GM18870 (cell line): ENCODE data around the gene AGPAT1.
"Not testable (repeated sequence)": the region's sequence is repeated elsewhere in the genome, so short reads cannot be mapped to it uniquely, and the experiment has no call there.

Experiments used
- ATAC-seq: cut with Tn5 transposase; IDR thresholded peaks from one replicate; pipeline ENCODE4 v1.9.1; 2021; ENCODE audit warnings: moderate library complexity; ENCODE audit not compliant: unreplicated experiment

The AGPAT1 gene

DNA sequence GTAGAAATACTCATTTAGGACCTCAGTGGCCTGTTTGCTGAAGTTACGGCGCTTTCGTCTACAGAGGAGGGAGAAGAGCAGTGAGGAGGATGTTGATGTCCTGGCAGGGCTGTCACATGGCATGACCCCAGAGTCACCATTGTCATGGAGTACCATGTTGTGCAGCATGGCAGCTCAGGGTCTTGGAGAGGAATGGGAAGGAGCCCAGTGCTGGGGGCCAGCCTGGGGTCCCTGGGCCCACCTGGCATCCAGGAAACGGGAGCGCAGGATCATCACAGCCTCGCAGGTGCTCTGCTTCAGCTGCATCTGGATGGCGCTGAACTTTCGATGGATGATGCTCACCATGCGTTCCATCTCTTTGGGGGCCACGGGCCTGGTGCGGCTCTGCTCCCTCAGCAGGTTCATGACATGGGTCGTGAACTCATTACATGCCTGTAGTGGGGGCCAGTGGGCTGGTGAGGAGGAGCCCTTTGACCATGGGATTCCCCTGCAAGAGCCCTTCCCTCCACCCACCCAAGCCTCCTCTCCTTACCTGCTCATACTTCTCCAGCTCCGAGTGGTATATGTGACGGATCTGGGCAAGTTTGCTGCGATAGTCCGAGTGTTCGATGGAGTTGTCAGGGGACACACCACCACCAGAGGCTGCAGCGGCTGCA is 12.0 kb upstream of the AGPAT1 start:
- not testable (repeated sequence) for ATAC-seq

DNA sequence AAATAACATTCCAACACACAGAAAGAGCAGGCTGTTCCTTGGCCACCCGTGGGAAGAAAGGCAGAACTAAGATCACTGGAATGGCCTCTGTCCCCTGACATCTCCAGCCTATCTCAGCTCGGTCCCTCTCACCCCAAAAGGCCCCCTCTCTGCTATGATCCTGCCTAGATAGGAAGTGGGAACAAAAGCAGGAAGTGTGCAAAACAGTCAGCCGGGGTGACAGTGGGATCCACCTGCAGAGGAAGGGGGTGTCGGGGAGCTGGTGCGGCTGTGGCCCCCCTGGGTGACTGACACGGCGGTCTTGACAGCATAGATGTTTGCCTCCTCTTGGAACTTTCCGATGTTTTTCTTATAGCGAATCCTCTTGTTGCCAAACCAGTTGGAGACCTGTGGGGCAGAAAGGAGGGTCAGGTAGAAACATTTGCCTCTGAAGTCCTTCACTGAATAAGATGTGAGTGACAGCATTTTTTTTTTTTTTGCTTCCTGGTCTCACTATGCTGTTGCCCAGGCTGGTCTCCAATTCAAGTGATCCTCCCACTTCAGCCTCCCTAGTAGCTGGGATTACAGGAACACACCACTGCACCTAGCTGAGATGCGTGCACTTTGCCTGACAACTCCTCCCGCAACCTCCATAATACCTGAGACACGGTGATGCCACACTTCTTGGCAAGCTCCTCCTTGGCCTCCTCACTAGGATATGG is 11.3 kb upstream of the AGPAT1 start:
- no peak for ATAC-seq

DNA sequence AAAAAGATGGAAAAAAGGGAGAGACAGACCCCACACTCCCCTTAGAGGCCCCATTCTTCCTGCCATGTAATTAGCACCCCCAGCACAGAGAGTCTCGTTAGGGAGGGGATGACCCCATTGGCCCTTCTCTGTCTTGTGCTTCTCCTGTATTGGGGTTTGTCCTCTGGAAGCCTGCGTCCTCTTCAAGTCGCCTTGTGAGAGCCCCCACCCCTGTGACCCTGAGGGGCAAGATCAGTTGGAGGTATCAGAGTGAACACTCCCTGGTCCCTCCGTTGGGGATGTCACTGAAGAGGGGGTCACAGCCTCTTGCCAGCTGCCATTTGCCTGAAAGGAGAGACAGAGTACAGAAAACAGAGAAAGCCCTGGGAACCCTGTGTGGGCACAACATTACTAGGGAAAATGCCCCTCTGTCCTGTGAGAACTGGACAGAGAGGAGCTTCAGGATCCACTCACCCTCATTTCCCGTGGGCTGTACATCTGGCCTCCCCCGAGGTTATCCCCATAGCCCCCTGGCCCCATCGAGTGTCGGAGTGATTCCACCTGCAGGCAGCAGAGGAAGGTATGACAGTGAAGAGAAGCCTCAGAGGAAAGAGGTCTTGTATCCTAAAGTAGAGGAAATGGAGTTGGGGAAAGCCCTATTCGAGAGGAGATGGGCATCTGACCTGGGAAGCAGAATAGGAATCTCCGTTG is 10.4 kb upstream of the AGPAT1 start:
- not testable (repeated sequence) for ATAC-seq

DNA sequence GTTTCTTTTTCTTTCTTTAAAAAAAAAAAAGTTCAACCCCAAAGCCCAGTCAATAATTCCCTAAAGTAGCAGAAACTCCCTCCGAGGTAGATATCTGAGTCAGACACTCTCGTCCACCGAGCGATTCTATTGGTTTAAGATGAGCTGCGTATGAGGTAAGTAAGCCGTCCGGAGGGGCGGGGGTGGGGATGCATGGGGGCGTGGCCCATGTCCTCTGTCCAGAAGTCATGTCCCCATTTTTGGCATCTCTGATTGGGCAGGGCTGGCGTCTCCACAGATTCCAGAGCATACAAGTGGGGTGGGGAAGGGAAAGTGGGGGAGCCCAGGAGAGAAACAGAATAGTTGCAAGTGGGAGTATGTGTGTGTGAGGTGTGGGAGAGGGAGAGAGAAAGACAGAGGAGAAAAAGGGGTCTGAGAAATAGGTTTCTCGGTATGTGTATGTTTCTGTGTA is 9.8 kb upstream of the AGPAT1 start:
- ATAC-seq = not testable (repeated sequence)

DNA sequence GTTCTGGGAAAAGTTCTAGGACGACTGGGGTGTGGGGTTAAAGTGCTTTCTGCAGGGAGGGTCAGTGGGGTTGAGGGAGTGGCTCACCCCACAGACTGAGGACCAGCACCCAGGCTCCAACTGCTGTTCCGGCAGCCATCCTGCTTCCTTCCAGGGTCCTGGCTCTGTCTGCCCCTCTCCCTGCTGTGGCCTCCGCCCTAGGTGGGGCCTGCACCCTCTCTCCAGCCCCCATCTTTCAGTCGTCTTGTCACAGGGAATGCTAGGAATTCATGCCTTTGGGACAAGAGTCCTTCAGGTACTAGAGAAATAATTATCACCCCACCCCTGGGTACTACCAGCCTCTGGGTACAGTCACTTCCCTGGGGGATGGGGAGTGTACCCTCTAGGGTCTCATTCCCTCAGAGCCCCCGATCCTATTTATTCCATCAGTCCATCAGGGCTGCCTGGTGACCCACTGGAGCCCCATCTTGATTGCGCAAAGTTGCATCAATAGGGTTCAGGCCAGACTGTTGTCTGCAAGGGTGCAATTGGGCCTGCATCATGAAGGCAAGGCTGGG is 8.3 kb upstream of the AGPAT1 start, which contains the start of gene AGER:
Gene AGER (minus strand): TSS at position 170 of the 557 bp plus-strand sequence. CDS start 31 bp downstream, at position 139.
- ATAC-seq = no peak

DNA sequence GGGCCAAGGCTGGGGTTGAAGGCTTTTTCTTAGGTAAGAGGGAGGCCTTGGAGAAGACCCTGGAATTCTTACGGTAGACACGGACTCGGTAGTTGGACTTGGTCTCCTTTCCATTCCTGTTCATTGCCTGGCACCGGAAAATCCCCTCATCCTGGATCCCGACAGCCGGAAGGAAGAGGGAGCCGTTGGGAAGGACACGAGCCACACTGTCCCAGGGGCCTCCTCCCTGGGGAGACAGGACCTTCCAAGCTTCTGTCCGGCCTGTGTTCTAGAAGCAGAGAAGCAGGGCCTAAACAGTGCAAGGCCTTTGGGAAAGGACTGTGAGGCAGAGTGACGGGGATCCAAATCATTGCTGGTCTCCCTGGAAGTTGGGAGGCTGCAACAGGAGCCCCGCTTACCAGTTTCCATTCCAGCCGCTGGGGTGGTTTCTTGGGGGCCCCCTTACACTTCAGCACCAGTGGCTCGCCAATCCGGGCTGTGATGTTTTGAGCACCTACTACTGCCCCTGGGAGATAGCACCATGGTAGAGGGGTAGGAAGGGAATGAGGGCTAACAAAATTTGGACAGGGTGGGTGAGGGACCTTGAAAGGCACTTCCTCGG is 7.7 kb upstream of the AGPAT1 start:
- no peak for ATAC-seq

DNA sequence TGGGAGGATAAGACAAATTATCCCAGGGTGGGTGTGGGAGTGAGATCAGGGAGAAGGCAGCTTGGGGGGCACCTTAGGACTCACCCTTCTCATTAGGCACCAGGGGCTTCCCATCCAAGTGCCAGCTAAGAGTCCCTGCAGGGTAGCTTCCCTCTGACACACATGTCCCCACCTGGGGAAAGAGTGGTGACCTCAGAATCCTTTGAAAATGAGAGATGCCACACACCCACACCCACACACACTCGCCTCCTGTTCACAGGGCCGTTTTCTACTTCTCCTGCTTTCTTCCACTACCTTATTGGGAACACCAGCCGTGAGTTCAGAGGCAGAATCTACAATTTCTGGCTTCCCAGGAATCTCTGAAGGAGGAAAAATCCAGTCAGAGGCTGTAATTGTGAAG is 7.1 kb upstream of the AGPAT1 start:
- no peak for ATAC-seq

DNA sequence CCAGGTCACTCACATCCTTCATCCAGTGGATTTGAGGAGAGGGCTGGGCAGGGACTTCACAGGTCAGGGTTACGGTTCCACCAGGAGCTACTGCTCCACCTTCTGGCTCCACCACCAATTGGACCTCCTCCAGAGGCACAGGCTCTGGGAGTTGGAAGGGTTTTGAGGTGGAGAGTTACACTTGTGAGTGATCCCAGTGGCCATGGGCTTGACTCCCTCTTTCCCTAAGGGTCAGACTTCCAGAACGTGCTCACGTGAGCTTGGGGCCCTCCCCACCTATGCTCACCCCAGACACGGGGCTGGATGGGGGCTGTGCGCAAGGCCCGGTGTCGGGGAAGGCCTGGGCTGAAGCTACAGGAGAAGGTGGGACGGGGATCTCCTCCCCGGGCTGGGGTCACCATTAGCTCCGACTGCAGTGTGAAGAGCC is 6.7 kb upstream of the AGPAT1 start:
- no peak for ATAC-seq

DNA sequence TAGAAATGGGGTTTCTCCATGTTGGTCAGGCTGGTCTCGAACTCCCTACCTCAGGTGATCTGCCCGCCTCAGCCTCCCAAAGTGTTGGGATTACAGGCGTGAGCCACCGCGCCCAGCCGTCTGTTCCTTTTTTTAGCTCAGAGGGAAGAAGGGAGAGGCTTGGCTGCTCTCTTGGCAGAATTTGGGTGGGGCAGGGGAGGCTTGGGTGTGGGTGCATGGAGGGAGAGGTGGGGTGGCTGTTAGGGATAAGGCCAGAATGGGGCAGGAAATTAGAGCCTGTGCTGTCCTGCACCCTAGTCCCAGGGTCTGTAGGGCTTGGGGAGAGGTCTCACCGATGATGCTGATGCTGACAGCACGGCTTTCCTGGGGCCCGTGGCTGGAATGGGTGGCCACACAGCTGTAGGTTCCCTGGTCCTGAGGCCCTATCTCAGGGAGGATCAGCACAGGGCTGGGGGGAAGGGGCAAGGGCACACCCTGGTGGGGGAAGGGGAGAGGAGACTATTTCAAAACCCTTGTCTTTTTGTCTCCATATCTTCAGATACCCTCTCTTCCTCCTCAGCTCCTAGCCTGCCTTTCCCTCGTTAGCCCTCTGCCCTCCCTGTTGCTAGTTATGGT is 6.1 kb upstream of the AGPAT1 start:
- no peak for ATAC-seq

DNA sequence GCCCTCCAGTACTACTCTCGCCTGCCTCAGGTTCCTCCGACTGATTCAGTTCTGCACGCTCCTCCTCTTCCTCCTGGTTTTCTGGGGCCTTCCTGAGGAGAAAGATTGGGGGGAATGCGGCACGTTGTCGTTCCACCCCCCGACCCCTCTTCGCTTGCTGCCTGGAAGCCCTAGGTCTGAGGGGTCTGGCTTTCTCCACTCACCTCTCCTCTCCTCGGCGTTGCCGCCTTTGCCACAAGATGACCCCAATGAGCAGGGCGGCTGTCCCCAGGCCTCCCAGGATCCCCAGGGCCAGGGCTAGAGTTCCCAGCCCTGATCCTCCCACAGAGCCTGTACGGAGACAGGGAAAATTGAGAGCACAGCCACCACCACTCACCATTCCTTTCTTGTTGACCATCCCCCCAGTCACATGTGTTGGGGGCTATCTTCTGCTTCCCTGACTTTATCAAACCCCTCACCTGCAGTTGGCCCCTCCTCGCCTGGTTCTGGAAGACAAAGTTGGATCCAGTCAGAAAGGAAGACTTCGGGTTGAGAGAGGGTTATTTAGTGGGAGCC is 5.3 kb upstream of the AGPAT1 start:
- no peak for ATAC-seq

DNA sequence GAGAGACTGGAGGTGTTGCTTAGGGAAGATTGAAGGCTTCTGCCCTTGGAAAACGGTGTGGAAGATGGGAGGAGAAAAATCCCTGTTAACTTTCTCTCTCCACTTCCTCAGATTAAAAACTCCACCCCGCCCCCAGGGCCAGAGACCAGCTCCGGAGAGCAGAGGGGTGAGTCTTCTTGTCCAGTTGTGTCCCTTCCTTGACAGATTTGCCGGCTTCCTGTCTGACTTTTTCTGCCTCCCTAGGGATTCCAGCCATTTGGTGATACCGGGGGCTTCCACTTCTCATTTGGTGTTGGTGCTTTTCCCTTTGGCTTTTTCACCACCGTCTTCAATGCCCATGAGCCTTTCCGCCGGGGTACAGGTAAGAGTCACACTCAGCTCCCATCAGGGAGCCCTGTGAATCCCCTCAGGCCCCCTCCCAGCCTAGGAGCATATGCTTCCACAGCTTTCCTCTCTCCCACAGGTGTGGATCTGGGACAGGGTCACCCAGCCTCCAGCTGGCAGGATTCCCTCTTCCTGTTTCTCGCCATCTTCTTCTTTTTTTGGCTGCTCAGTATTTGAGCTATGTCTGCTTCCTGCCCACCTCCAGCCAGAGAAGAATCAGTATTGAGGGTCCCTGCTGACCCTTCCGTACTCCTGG is 4.0 kb upstream of the AGPAT1 start:
- no peak for ATAC-seq

DNA sequence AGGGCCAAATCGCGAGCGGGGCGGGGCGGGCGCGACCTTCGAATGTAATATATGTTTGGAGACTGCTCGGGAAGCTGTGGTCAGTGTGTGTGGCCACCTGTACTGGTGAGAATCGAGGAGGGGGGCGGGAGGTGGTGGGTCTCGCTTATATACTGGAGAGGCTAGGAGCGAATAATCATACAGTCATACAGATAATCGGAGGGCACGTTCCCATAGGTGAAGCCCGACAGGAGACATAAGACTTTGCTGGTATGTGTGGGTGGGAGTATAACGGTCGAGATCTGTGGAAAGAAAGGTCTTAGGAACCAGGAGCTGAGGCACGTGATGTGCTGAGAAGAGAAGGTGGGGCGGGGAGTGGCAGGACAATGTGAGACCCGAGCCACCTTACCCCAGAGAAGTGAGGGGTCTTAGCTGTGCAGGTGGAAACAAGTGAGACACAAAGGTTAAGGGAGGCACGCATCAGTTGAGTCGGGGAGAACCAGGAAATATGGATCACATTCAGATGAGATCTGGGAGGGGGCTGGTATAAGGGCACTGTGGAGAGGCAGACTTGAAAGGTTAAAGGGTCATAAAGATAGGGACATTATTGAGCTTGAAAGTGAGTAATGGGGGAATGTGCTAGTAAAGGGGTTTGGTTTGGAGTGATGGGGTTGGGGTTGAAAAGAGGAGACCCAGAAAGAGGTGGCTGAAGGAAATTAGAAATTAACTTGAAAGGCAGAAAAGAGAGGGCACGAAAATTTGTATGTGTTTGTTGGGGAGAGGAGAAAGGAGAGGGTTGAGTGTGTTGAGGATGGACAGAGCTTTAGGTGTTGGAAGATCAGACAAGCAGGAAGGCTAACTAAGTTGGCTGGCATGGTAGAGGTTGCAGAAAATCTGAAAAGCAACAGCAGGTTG is 2.9 kb upstream of the AGPAT1 start:
- ATAC-seq = no peak

DNA sequence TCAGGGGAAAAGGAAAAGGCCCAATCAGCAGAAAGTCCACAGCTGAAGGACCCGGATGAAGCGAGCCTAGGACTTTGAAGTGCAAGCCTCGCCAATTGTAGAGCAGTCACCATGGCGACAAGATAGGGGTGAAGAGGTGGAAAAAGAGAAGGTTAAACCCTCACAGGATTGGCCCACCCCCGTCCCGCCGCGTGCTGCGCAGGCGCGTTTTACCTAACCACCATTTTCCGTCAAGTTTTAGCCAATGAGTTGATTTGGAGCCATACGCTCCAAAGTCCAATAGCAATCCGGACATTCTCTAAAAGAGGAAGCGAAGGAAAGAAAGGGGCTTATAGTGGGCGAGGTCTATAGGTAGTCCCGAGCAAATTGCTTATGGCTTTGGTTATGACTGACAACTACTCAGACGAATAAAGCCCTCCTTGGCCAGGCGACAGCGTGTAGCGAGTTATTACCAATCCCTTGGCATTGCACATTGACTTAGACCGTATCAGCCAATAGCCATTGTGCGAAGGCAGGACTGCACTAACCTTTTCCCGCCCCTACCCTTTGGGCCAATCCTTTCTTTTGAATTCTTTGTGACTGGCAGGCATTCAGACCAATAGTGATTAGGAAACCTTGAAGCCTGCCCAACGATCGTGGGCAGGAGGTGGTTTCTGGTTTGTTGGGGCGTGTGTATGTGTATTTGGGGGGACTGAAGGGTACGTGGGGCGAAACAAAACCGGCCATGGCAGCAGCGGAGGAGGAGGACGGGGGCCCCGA is 2.1 kb upstream of the AGPAT1 start, which contains the start of gene RNF5:
Gene RNF5 (plus strand): TSS at position 618 of the 759 bp plus-strand sequence. CDS start 107 bp downstream, at position 725.
- peak; percentile 85 for ATAC-seq

DNA sequence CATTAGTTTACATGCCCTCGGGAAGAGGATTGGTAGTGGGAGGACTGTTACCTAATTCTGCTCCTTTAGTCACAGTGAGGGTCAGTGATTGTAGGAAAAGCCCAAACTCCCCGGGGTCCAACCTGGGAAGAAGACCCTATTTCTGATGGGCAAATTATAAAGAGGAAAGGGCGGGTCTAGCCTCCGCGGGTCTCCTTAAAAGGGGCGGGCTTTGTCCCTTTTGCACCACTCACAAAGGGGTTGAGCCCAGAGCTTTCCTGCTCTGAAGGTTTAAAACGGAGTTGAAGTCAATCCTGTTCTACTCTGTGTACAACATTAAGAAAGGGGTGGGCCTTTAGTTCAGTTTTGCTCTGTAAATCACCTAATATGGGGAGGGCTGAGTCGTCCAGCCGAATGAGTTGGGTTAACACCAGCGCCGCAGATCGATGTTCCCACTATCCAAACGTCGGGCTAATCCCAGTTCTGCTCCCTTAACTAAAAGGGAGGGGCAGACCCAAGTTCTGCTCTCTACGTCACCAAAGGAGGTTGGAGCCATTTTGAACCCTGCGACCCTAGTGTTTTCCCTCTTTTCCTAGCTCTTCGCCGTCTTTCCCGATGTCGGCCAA is 1.4 kb upstream of the AGPAT1 start:
- ATAC-seq = no peak

DNA sequence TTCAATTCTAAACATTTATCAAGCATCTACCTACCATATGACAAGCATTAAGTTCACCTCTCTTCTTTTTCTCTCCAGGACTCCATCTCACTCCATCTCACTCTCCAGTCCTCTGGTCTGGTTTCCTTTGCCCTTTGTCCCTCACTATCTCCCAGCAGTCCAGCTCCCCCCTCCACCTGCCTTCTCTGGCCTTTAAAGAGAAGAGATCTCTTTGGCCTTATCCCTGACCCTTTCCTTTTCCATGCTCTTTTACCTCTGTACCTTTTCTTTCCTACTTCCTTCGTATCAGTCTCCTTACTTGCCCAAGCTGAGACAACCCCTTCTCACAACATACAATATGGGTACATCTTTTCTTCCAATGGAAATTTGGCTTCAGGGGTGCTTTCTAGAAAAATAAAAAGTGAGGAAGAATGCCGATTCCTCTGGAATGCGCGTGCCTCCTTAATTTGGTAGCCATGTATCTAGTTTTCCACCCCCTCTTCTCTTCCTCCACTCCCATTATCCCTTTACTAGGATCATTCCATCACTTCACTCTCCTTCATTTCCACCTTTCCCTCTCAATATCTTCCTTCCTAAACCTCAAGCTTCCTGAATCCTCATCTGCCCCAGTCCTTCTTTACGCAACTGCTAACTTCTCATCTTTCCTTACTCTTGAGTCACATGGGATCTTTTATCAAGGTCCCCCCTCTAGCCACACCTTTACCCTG is 745 bp upstream of the AGPAT1 start:
- no peak for ATAC-seq

DNA sequence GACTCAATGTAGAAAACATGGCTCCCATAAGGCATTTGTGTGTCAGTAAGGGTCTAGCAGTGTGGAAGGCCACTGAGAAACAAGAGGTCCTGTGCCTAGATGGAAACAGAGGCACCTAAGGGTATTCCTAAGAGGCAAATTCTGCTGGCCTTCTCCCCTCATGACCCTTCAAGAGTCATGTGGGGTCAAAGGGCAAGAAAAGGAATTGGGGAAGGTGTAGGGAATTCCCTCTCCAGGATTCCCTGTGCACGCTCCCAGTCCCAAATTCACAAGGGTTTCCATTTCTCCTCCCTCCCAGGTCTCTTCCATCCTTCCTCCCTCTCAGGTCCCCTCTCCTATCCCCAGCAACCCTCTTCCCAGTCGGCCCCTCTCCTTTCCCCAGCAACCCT is 568 bp downstream of the AGPAT1 start:
- no peak for ATAC-seq

DNA sequence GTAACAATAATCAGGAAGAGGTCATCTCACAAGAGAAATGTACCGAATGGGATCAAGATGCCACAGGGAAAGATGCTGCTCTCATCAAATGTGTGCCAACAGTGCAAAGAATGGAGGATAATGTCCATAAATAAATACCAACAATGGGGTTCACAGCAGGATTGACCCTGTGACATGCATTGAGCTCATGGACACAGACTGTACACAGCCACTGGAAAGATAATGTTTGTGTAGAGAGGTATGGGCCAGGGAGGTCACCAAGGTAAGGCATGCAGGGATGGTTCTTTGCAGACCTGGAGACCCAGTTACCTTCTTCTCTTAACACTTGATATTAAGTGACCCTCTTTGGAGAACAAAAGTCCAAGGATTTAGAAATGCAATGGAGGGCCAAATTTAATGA is 1.5 kb downstream of the AGPAT1 start:
- no peak for ATAC-seq
